Measurements from ENCODE around the gene SLC27A5. TPM values are rescaled to one million over a fixed set of nuclear protein-coding genes. Genes with fewer than 3 reads are reported as not detected.
"Not testable (repeated sequence)": the region's sequence is repeated elsewhere in the genome, so short reads cannot be mapped to it uniquely, and the experiment has no call there.

SLC27A5 gene
- total and polyA plus RNA-seq, 4 donors = 7.9 to 19.0 (median 13.0) TPM

GRCh38 chr19:58544591-58545285, 32.9 kb upstream of the SLC27A5 start:
- peaks cover 0 to 2% (median 0%) of the 10 kb centered on the region in 3 donors for H3K27me3 ChIP-seq (ENCODE audit: control insufficient read depth in 3 of 3, insufficient read depth in 3 of 3, low read length in 2 of 3)
- peak overlapping the region; percentile 90 for H3K4me3 ChIP-seq
- no peak for TF ChIP-seq CTCF (IDR thresholded peaks at IDR 0.05; ENCODE audit: control extremely low read depth, extremely low read depth)
- DNase-seq = peak in 1 of 3 donors; percentile 81
- peaks cover 6 to 16% (median 10%) of the 10 kb centered on the region in 5 donors for H3K4me1 ChIP-seq (ENCODE audit: control insufficient read depth in 5 of 5, insufficient read depth in 5 of 5, low read length in 5 of 5)
- H3K27ac ChIP-seq (ENCODE audit: low read depth in 1 of 2, low read length in 1 of 2) = peak overlapping the region; percentile 85 to 98
- H3K36me3 ChIP-seq (ENCODE audit: control insufficient read depth in 4 of 4, insufficient read depth in 4 of 4, low read length in 4 of 4) = peaks cover 9 to 34% (median 33%) of the 10 kb centered on the region in 4 donors
- peak overlapping the region; percentile 49 to 81 for H3K9ac ChIP-seq (ENCODE audit: insufficient read depth in 1 of 2, low read length in 2 of 2)
- peak; percentile 2 for ATAC-seq (ENCODE audit: insufficient read depth, low FRiP score)
- 0 to 1% methylated on average over 33 to 92 of the region's 92 CpGs for WGBS, 2 donors
- H3K9me3 ChIP-seq (ENCODE audit: control insufficient read depth in 4 of 4, insufficient read depth in 3 of 4, low read length in 3 of 4) = peaks cover 0 to 2% (median 0%) of the 10 kb centered on the region in 4 donors

DNA sequence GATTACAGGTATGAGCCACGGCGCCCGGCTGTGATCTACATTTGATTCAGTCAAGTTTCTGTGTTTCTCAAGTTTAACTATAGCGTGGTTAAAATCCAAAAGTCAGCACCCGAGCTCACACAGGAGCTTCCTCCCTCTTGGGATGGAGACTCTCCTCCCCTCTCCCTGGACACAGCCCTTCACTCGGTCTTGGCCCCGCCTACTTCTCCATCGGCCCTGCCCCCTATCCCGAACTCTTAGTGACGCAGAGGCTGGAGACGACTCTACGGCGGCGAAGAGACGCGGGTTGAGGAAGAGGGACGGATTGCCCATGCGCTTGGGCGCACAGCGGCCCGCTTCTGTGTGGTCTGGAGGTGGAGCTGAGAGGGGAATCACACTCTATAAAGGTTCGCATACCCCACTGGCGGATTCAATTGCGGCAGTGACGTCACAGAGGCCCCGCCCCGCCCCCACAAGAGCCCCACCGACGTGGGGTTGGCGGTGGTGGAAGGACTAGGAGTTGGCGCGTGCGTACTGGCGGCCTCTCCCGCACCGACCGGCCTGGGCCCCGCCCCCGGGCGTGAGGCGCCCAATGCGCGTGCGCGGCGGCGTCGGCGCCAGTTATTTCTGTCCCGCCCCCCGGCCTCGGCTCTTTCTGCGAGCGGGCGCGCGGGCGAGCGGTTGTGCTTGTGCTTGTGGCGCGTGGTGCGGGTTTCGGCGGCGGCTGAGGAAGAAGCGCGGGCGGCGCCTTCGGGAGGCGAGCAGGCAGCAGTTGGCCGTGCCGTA, 32.2 kb upstream of the SLC27A5 start, which contains the start of gene TRIM28:
Gene TRIM28, plus strand, starts transcription at position 239 of the 765 bp plus-strand sequence. CDS start 694 bp downstream, outside the sequence.
- ATAC-seq (ENCODE audit: insufficient read depth, low FRiP score) = peak; percentile 95
- H3K4me1 ChIP-seq (ENCODE audit: control insufficient read depth in 5 of 5, insufficient read depth in 5 of 5, low read length in 5 of 5) = peaks cover 6 to 16% (median 10%) of the 10 kb centered on the region in 5 donors
- peaks cover 8 to 27% (median 25%) of the 10 kb centered on the region in 4 donors for H3K36me3 ChIP-seq (ENCODE audit: control insufficient read depth in 4 of 4, insufficient read depth in 4 of 4, low read length in 4 of 4)
- DNase-seq = peak; percentile 100
- H3K27ac ChIP-seq (ENCODE audit: low read depth in 1 of 2, low read length in 1 of 2) = peak within 1 kb of the TSS; percentile 88 to 98
- WGBS, 2 donors = 0% methylated on average over 73 of the region's 73 CpGs
- H3K9ac ChIP-seq (ENCODE audit: insufficient read depth in 1 of 2, low read length in 2 of 2) = peak within 1 kb of the TSS; percentile 63 to 94
- H3K4me3 ChIP-seq = peak within 1 kb of the TSS; percentile 90
- H3K27me3 ChIP-seq (ENCODE audit: control insufficient read depth in 3 of 3, insufficient read depth in 3 of 3, low read length in 2 of 3) = peaks cover 0 to 2% (median 0%) of the 10 kb centered on the region in 3 donors
- TF ChIP-seq CTCF (IDR thresholded peaks at IDR 0.05; ENCODE audit: control extremely low read depth, extremely low read depth) = no peak
- H3K9me3 ChIP-seq (ENCODE audit: control insufficient read depth in 4 of 4, insufficient read depth in 3 of 4, low read length in 3 of 4) = no peaks in the 10 kb centered on the region

DNA sequence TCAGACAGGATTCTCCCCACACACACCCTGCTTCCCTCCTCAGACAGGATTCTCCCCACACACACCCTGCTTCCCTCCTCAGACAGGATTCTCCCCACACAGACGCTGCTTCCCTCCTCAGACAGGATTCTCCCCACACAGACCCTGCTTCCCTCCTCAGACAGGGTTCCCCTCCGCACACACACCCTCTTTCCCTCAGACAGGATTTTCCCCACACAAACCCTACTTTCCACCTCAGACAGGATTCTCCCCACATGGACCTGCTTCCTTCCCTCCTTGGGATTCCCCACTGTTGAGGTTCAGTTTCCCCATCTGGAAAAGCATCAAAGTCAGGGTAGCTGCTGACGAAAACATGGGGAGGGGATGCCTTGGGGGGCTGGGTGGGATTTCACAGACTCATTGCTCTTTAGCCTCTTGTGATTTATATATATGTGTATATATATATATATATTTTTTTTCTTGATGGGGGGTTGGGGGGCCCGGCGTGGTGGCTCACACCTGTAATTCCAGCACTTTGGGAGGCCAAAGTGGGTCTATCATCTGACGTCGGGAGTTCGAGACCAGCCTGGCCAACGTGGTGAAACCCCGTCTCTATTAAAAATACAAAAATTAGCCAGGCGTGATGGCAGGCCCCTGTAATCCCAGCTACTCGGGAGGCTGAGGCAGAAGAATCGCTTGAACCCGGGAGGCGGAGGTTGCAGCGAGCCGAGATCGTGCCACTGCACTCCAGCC, 31.0 kb upstream of the SLC27A5 start:
- H3K27ac ChIP-seq (ENCODE audit: low read depth in 1 of 2, low read length in 1 of 2) = peak overlapping the region; percentile 88 to 98
- 79 to 87% methylated on average over 18 of the region's 18 CpGs for WGBS, 2 donors
- peaks cover 0 to 17% (median 14%) of the 10 kb centered on the region in 4 donors for H3K36me3 ChIP-seq (ENCODE audit: control insufficient read depth in 4 of 4, insufficient read depth in 4 of 4, low read length in 4 of 4)
- H3K4me1 ChIP-seq (ENCODE audit: control insufficient read depth in 5 of 5, insufficient read depth in 5 of 5, low read length in 5 of 5) = peaks cover 6 to 20% (median 13%) of the 10 kb centered on the region in 5 donors
- not testable (repeated sequence) for H3K9ac ChIP-seq (ENCODE audit: insufficient read depth in 1 of 2, low read length in 2 of 2); H3K4me3 ChIP-seq; H3K27me3 ChIP-seq (ENCODE audit: control insufficient read depth in 3 of 3, insufficient read depth in 3 of 3, low read length in 2 of 3); DNase-seq; ATAC-seq (ENCODE audit: insufficient read depth, low FRiP score); H3K9me3 ChIP-seq (ENCODE audit: control insufficient read depth in 4 of 4, insufficient read depth in 3 of 4, low read length in 3 of 4)

DNA sequence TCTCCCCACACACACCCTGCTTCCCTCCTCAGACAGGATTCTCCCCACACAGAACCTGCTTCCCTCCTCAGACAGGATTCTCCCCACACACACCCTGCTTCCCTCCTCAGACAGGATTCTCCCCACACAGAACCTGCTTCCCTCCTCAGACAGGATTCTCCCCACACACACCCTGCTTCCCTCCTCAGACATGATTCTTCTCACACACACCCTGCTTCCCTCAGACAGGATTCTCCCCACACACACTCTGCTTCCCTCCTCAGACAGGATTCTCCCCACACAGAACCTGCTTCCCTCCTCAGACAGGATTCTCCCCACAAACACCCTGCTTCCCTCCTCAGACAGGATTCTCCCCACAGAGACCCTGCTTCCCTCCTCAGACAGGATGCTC, 27.4 kb upstream of the SLC27A5 start:
- not testable (repeated sequence) for H3K27ac ChIP-seq (ENCODE audit: low read depth in 1 of 2, low read length in 1 of 2); H3K4me1 ChIP-seq (ENCODE audit: control insufficient read depth in 5 of 5, insufficient read depth in 5 of 5, low read length in 5 of 5); DNase-seq; H3K9me3 ChIP-seq (ENCODE audit: control insufficient read depth in 4 of 4, insufficient read depth in 3 of 4, low read length in 3 of 4); H3K27me3 ChIP-seq (ENCODE audit: control insufficient read depth in 3 of 3, insufficient read depth in 3 of 3, low read length in 2 of 3); H3K36me3 ChIP-seq (ENCODE audit: control insufficient read depth in 4 of 4, insufficient read depth in 4 of 4, low read length in 4 of 4); ATAC-seq (ENCODE audit: insufficient read depth, low FRiP score); H3K4me3 ChIP-seq
- H3K9ac ChIP-seq (ENCODE audit: insufficient read depth in 1 of 2, low read length in 2 of 2) = peak overlapping the region in 1 of 2 donors; percentile 84
